K562 (cell line): ENCODE results near the gene DHDDS. TPM values are rescaled to one million over a fixed set of nuclear protein-coding genes. Genes with fewer than 3 reads are reported as not detected.

ENCODE experiments used
- CREB1 ChIP-seq, 2 experiments: sonication (generic) in 1 of 2; formaldehyde crosslinking in 1 of 2; IDR thresholded peaks; 2 replicates each; pipeline versions ENCODE4 v1.6.1 to v1.8.0; 2012 to 2022; ENCODE audit warnings: inconsistent platforms in 1 of 2, mild to moderate bottlenecking in 1 of 2, missing genetic modification reagents in 1 of 2, moderate library complexity in 1 of 2
- DDX20 ChIP-seq: fragments of 450-650 bp; IDR thresholded peaks from 2 replicates; pipeline ENCODE4 v1.6.1; 2016; ENCODE audit warnings: missing genetic modification characterization, low read depth, mild to moderate bottlenecking, missing compliant biosample characterization, moderate library complexity
- DMBX1 ChIP-seq: fragments of 250-450 bp; sonication (Bioruptor Pico); IDR thresholded peaks from 2 replicates; pipeline ENCODE4 v1.8.0; 2022; ENCODE audit warnings: inconsistent platforms, mild to moderate bottlenecking, moderate library complexity, borderline replicate concordance
- GMEB1 ChIP-seq: fragments of 250-450 bp; sonication (Bioruptor Pico); IDR thresholded peaks from 2 replicates; pipeline ENCODE4 v1.4.0; 2020; ENCODE audit warnings: mild to moderate bottlenecking
- HDAC8 ChIP-seq: fragments of 450-650 bp; IDR thresholded peaks from 2 replicates; pipeline ENCODE4 v1.6.1; 2016; ENCODE audit warnings: mild to moderate bottlenecking, missing genetic modification characterization, moderate library complexity, missing compliant biosample characterization
- HMG20A ChIP-seq: fragments of 450-650 bp; formaldehyde crosslinking; conservative IDR thresholded peaks from 2 replicates; pipeline ENCODE4 v1.4.0; 2020; ENCODE audit warnings: mild to moderate bottlenecking, mixed read lengths
- MECOM ChIP-seq: fragments of 250-450 bp; sonication (Bioruptor Pico); IDR thresholded peaks from 2 replicates; pipeline ENCODE4 v1.8.0; 2022; ENCODE audit warnings: inconsistent platforms
- PTTG1 ChIP-seq: fragments of 450-650 bp; IDR thresholded peaks from 2 replicates; pipeline ENCODE4 v1.6.1; 2016; ENCODE audit warnings: low read depth, mild to moderate bottlenecking, missing genetic modification characterization, missing compliant biosample characterization
- PURB ChIP-seq: sonication (generic); formaldehyde crosslinking; IDR thresholded peaks from 2 replicates; pipeline ENCODE4 v1.9.0; 2021; ENCODE audit warnings: low read depth, mild to moderate bottlenecking, missing genetic modification reagents
- SLC30A9 ChIP-seq: fragments of 250-450 bp; sonication (Bioruptor Pico); IDR thresholded peaks from 2 replicates; pipeline ENCODE4 v1.8.0; 2022; ENCODE audit warnings: mild to moderate bottlenecking, moderate library complexity
- SMAD4 ChIP-seq: fragments of 250-450 bp; sonication (Bioruptor Pico); conservative IDR thresholded peaks from 2 replicates; pipeline ENCODE4 v1.8.0; 2021; ENCODE audit warnings: inconsistent platforms, mild to moderate bottlenecking, moderate library complexity
- SRSF1 ChIP-seq: fragments of 200-400 bp; formaldehyde crosslinking; IDR thresholded peaks from 2 replicates; pipeline ENCODE4 v1.6.1; 2017; ENCODE audit warnings: mild to moderate bottlenecking, low read depth, low read length, moderate library complexity
- TEAD1 ChIP-seq, 2 experiments: fragments of 450-650 bp in 1 of 2; sonication (generic) in 1 of 2; formaldehyde crosslinking; IDR thresholded peaks; 2 replicates each; pipeline versions ENCODE4 v1.4.0 to v1.8.0; 2020 to 2022; ENCODE audit warnings: mild to moderate bottlenecking in 2 of 2, missing genetic modification reagents in 1 of 2
- TFAM ChIP-seq: fragments of 250-450 bp; sonication (Bioruptor Pico); conservative IDR thresholded peaks from 2 replicates; pipeline ENCODE4 v1.5.0; 2021; ENCODE audit warnings: mild to moderate bottlenecking, moderate library complexity
- U2AF1 ChIP-seq: fragments of 200-400 bp; formaldehyde crosslinking; optimal IDR thresholded peaks from 2 replicates; pipeline ENCODE3; 2017; ENCODE audit warnings: mild to moderate bottlenecking, low read depth, low read length, moderate library complexity
- ZBTB17 ChIP-seq: fragments of 450-650 bp; formaldehyde crosslinking; IDR thresholded peaks from 2 replicates; pipeline ENCODE4 v1.4.0; 2020; ENCODE audit warnings: mild to moderate bottlenecking
- ZNF133 ChIP-seq: fragments of 250-450 bp; sonication (Bioruptor Pico); IDR thresholded peaks from 2 replicates; pipeline ENCODE4 v1.4.0; 2020; ENCODE audit warnings: mild to moderate bottlenecking
- ZNF41 ChIP-seq: fragments of 250-450 bp; sonication (Bioruptor Pico); conservative IDR thresholded peaks from 2 replicates; pipeline ENCODE4 v1.4.0; 2020; ENCODE audit warnings: mild to moderate bottlenecking
- ZNF431 ChIP-seq: sonication (generic); formaldehyde crosslinking; IDR thresholded peaks from 2 replicates; pipeline ENCODE4 v1.8.0; 2022; ENCODE audit warnings: mild to moderate bottlenecking, missing genetic modification reagents
- polyA plus RNA-seq, 8 experiments: library from polyadenylated mRNA; depleted of rRNA in 4 of 8; stranded (reverse) in 5 of 8; unstranded in 3 of 8; fragments of >200 nt; fragmentation: Nextera tagmentation in 2 of 8; fragmentation: Illumina TruSeq in 1 of 8; extraction: Ambion mirVana in 2 of 8; extraction: Trizol in 1 of 8; gene quantifications; 2 replicates each; pipeline versions ENCODE4 v1.2.1 to v1.2.3, GENCODE V29; 2011 to 2014; ENCODE audit warnings: inconsistent platforms in 1 of 8, missing spikeins in 1 of 8
- total RNA-seq, 7 experiments: library from RNA; depleted of rRNA in 6 of 7; stranded (reverse); fragments of >200 nt in 6 of 7; fragmentation: Illumina TruSeq in 2 of 7; extraction: Trizol in 2 of 7; gene quantifications; 2 replicates each; pipeline versions ENCODE4 v1.2.1 to v1.2.3, GENCODE V29; 2011 to 2021; ENCODE audit warnings: low replicate concordance in 1 of 7
- TF ChIP-seq, protein P1 (sequence below), 3 experiments: fragments of 200-800 bp in 1 of 3; sonication (Bioruptor generic) in 1 of 3; sonication (generic) in 1 of 3; formaldehyde crosslinking in 1 of 3; IDR thresholded peaks; 2 replicates each; pipeline versions ENCODE4 v1.6.1 to v1.8.0; 2016 to 2022; ENCODE audit warnings: mild to moderate bottlenecking in 2 of 3, missing compliant biosample characterization in 2 of 3, missing genetic modification characterization in 2 of 3, missing genetic modification reagents in 1 of 3
- TF ChIP-seq, protein P2 (sequence below): fragments of 250-450 bp; sonication (Bioruptor Pico); IDR thresholded peaks from 2 replicates; pipeline ENCODE4 v1.4.0; 2020
- TF ChIP-seq, protein P3 (sequence below), 2 experiments: IDR thresholded peaks; 2 replicates each; pipeline ENCODE4 v1.6.1; 2011; ENCODE audit warnings: borderline replicate concordance in 1 of 2, control low read depth in 1 of 2, low read depth in 1 of 2, low read length in 1 of 2, mild to moderate bottlenecking in 1 of 2, mixed read lengths in 1 of 2, moderate library complexity in 1 of 2; ENCODE audit not compliant: insufficient read depth in 1 of 2, insufficient read length in 1 of 2, poor library complexity in 1 of 2, severe bottlenecking in 1 of 2; ENCODE audit errors: extremely low read depth in 1 of 2

DHDDS gene
- total and polyA plus RNA-seq, 9 of the 15 experiments (the other 6 are each of a cell fraction or from before 2014, with no cell fraction given), result 33.3 to 55.0 (median 44.3) TPM

- TF ChIP-seq, protein P1, sequence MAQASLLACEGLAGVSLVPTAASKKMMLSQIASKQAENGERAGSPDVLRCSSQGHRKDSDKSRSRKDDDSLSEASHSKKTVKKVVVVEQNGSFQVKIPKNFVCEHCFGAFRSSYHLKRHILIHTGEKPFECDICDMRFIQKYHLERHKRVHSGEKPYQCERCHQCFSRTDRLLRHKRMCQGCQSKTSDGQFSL (CRISPR knock-in tag; IDR thresholded peaks at IDR 0.05), result no peak
- TF ChIP-seq, protein P1 (tag; IDR thresholded peaks at IDR 0.05), result peak in 1 of 2 experiments; percentile 35; a peak in 1 of 4 replicates
- TF ChIP-seq HMG20A (CRISPR knock-in tag) (0 out of 2 replicates have a peak, but pooled peaks have one; percentile 24), ZBTB17 (CRISPR knock-in tag) (0 out of 2 replicates have a peak, but pooled peaks have one; percentile 40), U2AF1 (no peak), CREB1 (IDR thresholded peaks at IDR 0.05) (no peak), CREB1 (CRISPR knock-in tag; IDR thresholded peaks at IDR 0.05) (no peak), TEAD1 (CRISPR knock-in tag; IDR thresholded peaks at IDR 0.05) (peak in 1 of 2 experiments; percentile 70; a peak in 1 of 4 replicates), SLC30A9 (no peak), PTTG1 (peak; percentile 83), HDAC8 (peak; percentile 64; the same call in 1 of the 2 replicates), TFAM (CRISPR knock-in tag) (no peak), GMEB1 (CRISPR knock-in tag) (peak; percentile 23; the same call in 1 of the 2 replicates), DMBX1 (CRISPR knock-in tag) (0 out of 2 replicates have a peak, but pooled peaks have one; percentile 23), SRSF1 (no peak), ZNF41 (CRISPR knock-in tag) (peak; percentile 44; the same call in 1 of the 2 replicates), PURB (CRISPR knock-in tag) (no peak), MECOM (CRISPR knock-in tag) (0 out of 2 replicates have a peak, but pooled peaks have one; percentile 56), DDX20 (peak; percentile 61; the same call in 1 of the 2 replicates), SMAD4 (peak; percentile 35; the same call in 1 of the 2 replicates), ZNF431 (CRISPR knock-in tag) (no peak), ZNF133 (CRISPR knock-in tag) (no peak)
- TF ChIP-seq, protein P2, sequence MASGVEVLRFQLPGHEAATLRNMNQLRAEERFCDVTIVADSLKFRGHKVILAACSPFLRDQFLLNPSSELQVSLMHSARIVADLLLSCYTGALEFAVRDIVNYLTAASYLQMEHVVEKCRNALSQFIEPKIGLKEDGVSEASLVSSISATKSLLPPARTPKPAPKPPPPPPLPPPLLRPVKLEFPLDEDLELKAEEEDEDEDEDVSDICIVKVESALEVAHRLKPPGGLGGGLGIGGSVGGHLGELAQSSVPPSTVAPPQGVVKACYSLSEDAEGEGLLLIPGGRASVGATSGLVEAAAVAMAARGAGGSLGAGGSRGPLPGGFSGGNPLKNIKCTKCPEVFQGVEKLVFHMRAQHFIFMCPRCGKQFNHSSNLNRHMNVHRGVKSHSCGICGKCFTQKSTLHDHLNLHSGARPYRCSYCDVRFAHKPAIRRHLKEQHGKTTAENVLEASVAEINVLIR (CRISPR knock-in tag), result 0 out of 2 replicates have a peak, but pooled peaks have one; percentile 10
- TF ChIP-seq, protein P3, sequence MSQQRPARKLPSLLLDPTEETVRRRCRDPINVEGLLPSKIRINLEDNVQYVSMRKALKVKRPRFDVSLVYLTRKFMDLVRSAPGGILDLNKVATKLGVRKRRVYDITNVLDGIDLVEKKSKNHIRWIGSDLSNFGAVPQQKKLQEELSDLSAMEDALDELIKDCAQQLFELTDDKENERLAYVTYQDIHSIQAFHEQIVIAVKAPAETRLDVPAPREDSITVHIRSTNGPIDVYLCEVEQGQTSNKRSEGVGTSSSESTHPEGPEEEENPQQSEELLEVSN (IDR thresholded peaks at IDR 0.05; ENCODE audit: borderline replicate concordance in 1 of 2, extremely low read depth in 1 of 2, insufficient read depth in 1 of 2, insufficient read length in 1 of 2, low read depth in 1 of 2, low read length in 1 of 2, poor library complexity in 1 of 2, severe bottlenecking in 1 of 2), result no peak
These were observed 51.9 kb downstream of the DHDDS start (continued) for GRCh38 chr1:26483980-26484379.
